ENCODE data around the gene G3BP1.

- TF ChIP-seq CTCF (IDR thresholded peaks at IDR 0.05; ENCODE audit: low read length) (no peak), EZH2 (IDR thresholded peaks at IDR 0.05; ENCODE audit: borderline replicate concordance, low read length) (no peak)
Observed at GRCh38 chr5:151722546-151722945, 49.2 kb upstream of the G3BP1 start.

All from OCI-LY1 (cell line).